ENCODE data around the gene PEX7. TPM values are rescaled to one million over a fixed set of nuclear protein-coding genes. Genes with fewer than 3 reads are reported as not detected.
"Not testable (repeated sequence)": the region's sequence is repeated elsewhere in the genome, so short reads cannot be mapped to it uniquely, and the experiment has no call there.

Gene PEX7
- polyA plus RNA-seq, 2 donors, result 2.0 to 7.0 TPM

- Histone ChIP-seq H3K27ac (ENCODE audit: low read depth in 2 of 2, low read length in 1 of 2) (no peak overlapping the region), H3K4me1 (ENCODE audit: control insufficient read depth in 2 of 2, insufficient read depth in 2 of 2, low read length in 1 of 2) (no peaks in the 10 kb centered on the region), H3K27me3 (ENCODE audit: control insufficient read depth in 1 of 2, insufficient read depth in 2 of 2, low read length in 2 of 2) (no peaks in the 10 kb centered on the region), H3K9me3 (ENCODE audit: control insufficient read depth in 2 of 2, insufficient read depth in 1 of 2, low read depth in 1 of 2, low read length in 1 of 2) (no peaks in the 10 kb centered on the region), H3K4me3 (ENCODE audit: low read depth in 1 of 2, low read length in 2 of 2) (no peak overlapping the region), H3K36me3 (ENCODE audit: control insufficient read depth in 2 of 2, insufficient read depth in 2 of 2, low read length in 1 of 2) (peaks cover 0 to 2% of the 10 kb centered on the region in 2 donors)
- WGBS, 2 donors, result 64 to 74% methylated on average over 6 of the region's 6 CpGs
These were observed 67.1 kb downstream of the PEX7 start for GRCh38 chr6:136889271-136890193.

- Histone ChIP-seq H3K4me1 (ENCODE audit: control insufficient read depth in 2 of 2, insufficient read depth in 2 of 2, low read length in 1 of 2) (no peaks in the 10 kb centered on the region), H3K4me3 (ENCODE audit: low read depth in 1 of 2, low read length in 2 of 2) (no peak overlapping the region), H3K9me3 (ENCODE audit: control insufficient read depth in 2 of 2, insufficient read depth in 1 of 2, low read depth in 1 of 2, low read length in 1 of 2) (no peaks in the 10 kb centered on the region), H3K27me3 (ENCODE audit: control insufficient read depth in 1 of 2, insufficient read depth in 2 of 2, low read length in 2 of 2) (no peaks in the 10 kb centered on the region), H3K36me3 (ENCODE audit: control insufficient read depth in 2 of 2, insufficient read depth in 2 of 2, low read length in 1 of 2) (peaks cover 0 to 2% of the 10 kb centered on the region in 2 donors), H3K27ac (ENCODE audit: low read depth in 2 of 2, low read length in 1 of 2) (no peak overlapping the region)
- 73 to 84% methylated on average over 4 of the region's 4 CpGs for WGBS, 2 donors
These were observed 67.9 kb downstream of the PEX7 start for GRCh38 chr6:136890194-136890839.

GRCh38 chr6:136890986-136891385 lies 68.6 kb downstream of the PEX7 start:
- peaks cover 0 to 2% of the 10 kb centered on the region in 2 donors for H3K36me3 ChIP-seq (ENCODE audit: control insufficient read depth in 2 of 2, insufficient read depth in 2 of 2, low read length in 1 of 2)
- H3K27ac ChIP-seq (ENCODE audit: low read depth in 2 of 2, low read length in 1 of 2), result no peak overlapping the region
- no peak overlapping the region for H3K4me3 ChIP-seq (ENCODE audit: low read depth in 1 of 2, low read length in 2 of 2)
- H3K9me3 ChIP-seq (ENCODE audit: control insufficient read depth in 2 of 2, insufficient read depth in 1 of 2, low read depth in 1 of 2, low read length in 1 of 2), result no peaks in the 10 kb centered on the region
- 82 to 89% methylated on average over 3 of the region's 3 CpGs for WGBS, 2 donors
- no peaks in the 10 kb centered on the region for H3K4me1 ChIP-seq (ENCODE audit: control insufficient read depth in 2 of 2, insufficient read depth in 2 of 2, low read length in 1 of 2)
- no peaks in the 10 kb centered on the region for H3K27me3 ChIP-seq (ENCODE audit: control insufficient read depth in 1 of 2, insufficient read depth in 2 of 2, low read length in 2 of 2)

DNA sequence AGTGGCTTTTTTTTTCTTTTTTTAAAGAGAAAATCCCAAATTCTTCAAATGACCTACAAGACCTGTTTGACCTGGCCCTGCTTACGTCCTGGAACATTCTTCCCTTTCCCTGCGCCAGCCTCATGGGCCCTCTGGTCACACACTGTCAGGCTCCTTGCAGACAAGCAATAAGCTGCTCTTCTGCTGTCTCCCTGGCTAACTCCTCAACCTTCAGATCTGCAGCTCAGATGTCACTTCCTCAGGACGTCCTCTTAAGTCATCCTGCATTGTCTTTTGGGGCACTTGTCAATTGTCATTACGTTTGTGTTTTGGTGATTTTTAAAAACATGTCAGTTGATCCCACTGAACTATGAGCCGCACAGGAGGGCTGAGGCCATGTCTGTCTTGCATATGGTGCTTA lies 70.8 kb downstream of the PEX7 start:
- WGBS, 2 donors, result 84% methylated on average over 5 of the region's 5 CpGs
- no peaks in the 10 kb centered on the region for H3K9me3 ChIP-seq (ENCODE audit: control insufficient read depth in 2 of 2, insufficient read depth in 1 of 2, low read depth in 1 of 2, low read length in 1 of 2)
- no peaks in the 10 kb centered on the region for H3K4me1 ChIP-seq (ENCODE audit: control insufficient read depth in 2 of 2, insufficient read depth in 2 of 2, low read length in 1 of 2)
- H3K27ac ChIP-seq (ENCODE audit: low read depth in 2 of 2, low read length in 1 of 2), result no peak overlapping the region
- no peaks in the 10 kb centered on the region for H3K27me3 ChIP-seq (ENCODE audit: control insufficient read depth in 1 of 2, insufficient read depth in 2 of 2, low read length in 2 of 2)
- H3K4me3 ChIP-seq (ENCODE audit: low read depth in 1 of 2, low read length in 2 of 2), result no peak overlapping the region
- peaks cover 0 to 2% of the 10 kb centered on the region in 2 donors for H3K36me3 ChIP-seq (ENCODE audit: control insufficient read depth in 2 of 2, insufficient read depth in 2 of 2, low read length in 1 of 2)

DNA sequence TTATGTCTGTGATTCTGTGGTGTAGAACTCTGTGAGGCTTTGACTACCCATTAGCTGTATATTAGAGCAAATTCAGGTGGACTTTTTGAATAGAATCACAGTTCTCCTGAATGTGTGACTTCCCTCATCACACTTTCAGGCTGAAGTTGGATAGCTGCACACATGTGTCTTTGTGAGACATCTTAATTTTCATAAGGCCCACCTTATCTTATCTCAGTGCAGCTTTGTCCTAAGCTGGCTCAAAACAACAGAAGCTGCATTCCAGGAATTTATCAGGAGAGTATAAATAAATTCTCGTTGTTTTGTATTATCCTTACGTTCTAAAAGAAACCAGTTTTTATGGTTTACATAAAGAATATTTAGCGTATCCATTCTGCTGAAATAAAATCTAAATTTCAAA lies 73.5 kb downstream of the PEX7 start:
- no peaks in the 10 kb centered on the region for H3K9me3 ChIP-seq (ENCODE audit: control insufficient read depth in 2 of 2, insufficient read depth in 1 of 2, low read depth in 1 of 2, low read length in 1 of 2)
- no peak overlapping the region for H3K27ac ChIP-seq (ENCODE audit: low read depth in 2 of 2, low read length in 1 of 2)
- no peaks in the 10 kb centered on the region for H3K4me1 ChIP-seq (ENCODE audit: control insufficient read depth in 2 of 2, insufficient read depth in 2 of 2, low read length in 1 of 2)
- peaks cover 0 to 13% of the 10 kb centered on the region in 2 donors for H3K36me3 ChIP-seq (ENCODE audit: control insufficient read depth in 2 of 2, insufficient read depth in 2 of 2, low read length in 1 of 2)
- 83 to 93% methylated on average over 3 of the region's 3 CpGs for WGBS, 2 donors
- H3K27me3 ChIP-seq (ENCODE audit: control insufficient read depth in 1 of 2, insufficient read depth in 2 of 2, low read length in 2 of 2), result no peaks in the 10 kb centered on the region
- H3K4me3 ChIP-seq (ENCODE audit: low read depth in 1 of 2, low read length in 2 of 2), result no peak overlapping the region

- Histone ChIP-seq H3K9me3 (ENCODE audit: control insufficient read depth in 2 of 2, insufficient read depth in 1 of 2, low read depth in 1 of 2, low read length in 1 of 2) (no peaks in the 10 kb centered on the region), H3K4me3 (ENCODE audit: low read depth in 1 of 2, low read length in 2 of 2) (no peak overlapping the region), H3K36me3 (ENCODE audit: control insufficient read depth in 2 of 2, insufficient read depth in 2 of 2, low read length in 1 of 2) (peaks cover 0 to 13% of the 10 kb centered on the region in 2 donors), H3K27me3 (ENCODE audit: control insufficient read depth in 1 of 2, insufficient read depth in 2 of 2, low read length in 2 of 2) (no peaks in the 10 kb centered on the region), H3K4me1 (ENCODE audit: control insufficient read depth in 2 of 2, insufficient read depth in 2 of 2, low read length in 1 of 2) (no peaks in the 10 kb centered on the region), H3K27ac (ENCODE audit: low read depth in 2 of 2, low read length in 1 of 2) (no peak overlapping the region)
- WGBS, 2 donors, result 73 to 94% methylated on average over 1 of the region's 1 CpG
These were observed 74.7 kb downstream of the PEX7 start for GRCh38 chr6:136897071-136897470.

DNA sequence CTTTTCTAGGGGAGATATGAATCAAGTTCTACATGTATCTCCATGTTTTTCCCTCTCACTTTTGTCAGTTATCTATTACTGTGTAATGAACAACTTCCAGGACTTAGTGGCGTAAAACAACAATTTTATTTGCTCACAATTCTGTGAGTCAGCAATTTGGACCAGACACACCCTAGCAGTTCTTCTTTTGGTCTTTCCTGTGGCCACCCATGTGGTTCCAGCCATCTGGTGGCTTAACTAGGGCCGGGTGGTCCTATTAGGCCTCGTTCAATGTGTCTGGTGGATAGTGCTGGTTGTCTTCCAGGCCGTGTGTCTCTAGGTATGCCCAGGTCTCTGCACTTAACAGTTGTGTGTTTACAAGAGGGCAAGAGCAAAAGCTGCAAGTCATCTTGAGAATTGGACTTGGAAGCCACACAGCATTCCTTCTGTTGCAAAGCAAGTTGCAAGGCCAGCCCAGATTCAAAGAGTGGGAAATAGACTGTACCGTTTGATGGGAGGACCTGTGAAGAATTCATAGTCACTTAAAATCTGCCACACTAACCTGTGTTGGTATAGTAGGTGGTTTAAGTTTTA lies 78.9 kb downstream of the PEX7 start:
- no peaks in the 10 kb centered on the region for H3K9me3 ChIP-seq (ENCODE audit: control insufficient read depth in 2 of 2, insufficient read depth in 1 of 2, low read depth in 1 of 2, low read length in 1 of 2)
- no peaks in the 10 kb centered on the region for H3K27me3 ChIP-seq (ENCODE audit: control insufficient read depth in 1 of 2, insufficient read depth in 2 of 2, low read length in 2 of 2)
- H3K4me1 ChIP-seq (ENCODE audit: control insufficient read depth in 2 of 2, insufficient read depth in 2 of 2, low read length in 1 of 2), result no peaks in the 10 kb centered on the region
- H3K27ac ChIP-seq (ENCODE audit: low read depth in 2 of 2, low read length in 1 of 2), result no peak overlapping the region
- H3K4me3 ChIP-seq (ENCODE audit: low read depth in 1 of 2, low read length in 2 of 2), result no peak overlapping the region
- H3K36me3 ChIP-seq (ENCODE audit: control insufficient read depth in 2 of 2, insufficient read depth in 2 of 2, low read length in 1 of 2), result peaks cover 0 to 11% of the 10 kb centered on the region in 2 donors
- 87 to 90% methylated on average over 5 of the region's 5 CpGs for WGBS, 2 donors

GRCh38 chr6:136904477-136904876 lies 82.1 kb downstream of the PEX7 start:
- H3K4me1 ChIP-seq (ENCODE audit: control insufficient read depth in 2 of 2, insufficient read depth in 2 of 2, low read length in 1 of 2); H3K36me3 ChIP-seq (ENCODE audit: control insufficient read depth in 2 of 2, insufficient read depth in 2 of 2, low read length in 1 of 2); H3K4me3 ChIP-seq (ENCODE audit: low read depth in 1 of 2, low read length in 2 of 2); H3K27me3 ChIP-seq (ENCODE audit: control insufficient read depth in 1 of 2, insufficient read depth in 2 of 2, low read length in 2 of 2); H3K9me3 ChIP-seq (ENCODE audit: control insufficient read depth in 2 of 2, insufficient read depth in 1 of 2, low read depth in 1 of 2, low read length in 1 of 2); H3K27ac ChIP-seq (ENCODE audit: low read depth in 2 of 2, low read length in 1 of 2): not testable (repeated sequence)
- 89 to 93% methylated on average over 3 of the region's 3 CpGs for WGBS, 2 donors

DNA sequence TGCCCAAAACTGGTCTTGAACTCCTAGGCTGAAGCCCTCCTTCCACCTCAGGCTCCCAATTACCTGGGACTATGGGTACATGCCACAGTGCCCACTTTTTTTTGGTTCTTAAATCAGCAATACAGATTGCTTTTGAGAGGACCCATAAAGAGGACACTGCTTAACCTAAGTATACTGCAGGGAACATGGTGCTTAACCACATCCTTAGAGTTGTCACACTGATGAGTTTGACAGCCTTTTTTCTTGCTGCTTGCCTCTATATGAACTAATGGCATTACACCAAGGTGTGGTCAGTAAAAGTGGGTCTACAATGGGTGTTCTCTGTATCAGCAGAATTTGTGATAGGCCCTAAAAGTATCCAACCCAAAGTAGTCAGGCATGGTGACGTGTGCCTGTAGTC lies 92.6 kb downstream of the PEX7 start:
- no peak overlapping the region for H3K4me3 ChIP-seq (ENCODE audit: low read depth in 1 of 2, low read length in 2 of 2)
- H3K4me1 ChIP-seq (ENCODE audit: control insufficient read depth in 2 of 2, insufficient read depth in 2 of 2, low read length in 1 of 2), result no peaks in the 10 kb centered on the region
- no peaks in the 10 kb centered on the region for H3K9me3 ChIP-seq (ENCODE audit: control insufficient read depth in 2 of 2, insufficient read depth in 1 of 2, low read depth in 1 of 2, low read length in 1 of 2)
- WGBS, 2 donors, result 97 to 98% methylated on average over 1 of the region's 1 CpG
- H3K36me3 ChIP-seq (ENCODE audit: control insufficient read depth in 2 of 2, insufficient read depth in 2 of 2, low read length in 1 of 2), result peaks cover 2 to 4% of the 10 kb centered on the region in 2 donors
- H3K27me3 ChIP-seq (ENCODE audit: control insufficient read depth in 1 of 2, insufficient read depth in 2 of 2, low read length in 2 of 2), result no peaks in the 10 kb centered on the region
- H3K27ac ChIP-seq (ENCODE audit: low read depth in 2 of 2, low read length in 1 of 2), result no peak overlapping the region

All from esophagus (tissue), 2 donors.